Measurements from ENCODE around the gene IGFBP2. TPM values are rescaled to one million over a fixed set of nuclear protein-coding genes. Genes with fewer than 3 reads are reported as not detected.

IGFBP2 gene
- total RNA-seq, 4 donors from 2014 or later: 126 to 243 (median 153) TPM

DNA sequence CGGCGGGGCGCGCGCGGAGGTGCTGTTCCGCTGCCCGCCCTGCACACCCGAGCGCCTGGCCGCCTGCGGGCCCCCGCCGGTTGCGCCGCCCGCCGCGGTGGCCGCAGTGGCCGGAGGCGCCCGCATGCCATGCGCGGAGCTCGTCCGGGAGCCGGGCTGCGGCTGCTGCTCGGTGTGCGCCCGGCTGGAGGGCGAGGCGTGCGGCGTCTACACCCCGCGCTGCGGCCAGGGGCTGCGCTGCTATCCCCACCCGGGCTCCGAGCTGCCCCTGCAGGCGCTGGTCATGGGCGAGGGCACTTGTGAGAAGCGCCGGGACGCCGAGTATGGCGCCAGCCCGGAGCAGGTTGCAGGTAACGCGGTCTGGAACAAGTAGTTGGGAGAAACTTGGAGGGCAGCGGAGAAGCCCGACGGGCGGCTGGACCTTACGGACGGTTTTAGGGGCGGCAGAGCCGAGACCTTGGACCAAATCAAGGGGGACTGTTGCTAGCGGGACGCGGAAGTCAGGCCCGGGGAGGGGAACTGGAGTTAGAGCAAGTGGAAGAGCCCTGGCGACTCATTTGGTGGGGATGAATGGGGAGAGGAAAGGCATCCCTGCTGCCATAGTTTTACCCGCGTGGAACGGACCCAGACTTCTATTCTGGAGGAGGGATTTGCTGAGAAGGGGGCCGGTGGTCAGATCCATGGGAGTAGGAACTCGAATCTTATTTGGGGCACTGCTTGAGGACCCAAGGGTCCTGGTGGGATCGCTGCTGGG, 573 bp downstream of the IGFBP2 start:
- peak; percentile 45 for ATAC-seq (ENCODE audit: low FRiP score)
- TF ChIP-seq, protein P1, sequence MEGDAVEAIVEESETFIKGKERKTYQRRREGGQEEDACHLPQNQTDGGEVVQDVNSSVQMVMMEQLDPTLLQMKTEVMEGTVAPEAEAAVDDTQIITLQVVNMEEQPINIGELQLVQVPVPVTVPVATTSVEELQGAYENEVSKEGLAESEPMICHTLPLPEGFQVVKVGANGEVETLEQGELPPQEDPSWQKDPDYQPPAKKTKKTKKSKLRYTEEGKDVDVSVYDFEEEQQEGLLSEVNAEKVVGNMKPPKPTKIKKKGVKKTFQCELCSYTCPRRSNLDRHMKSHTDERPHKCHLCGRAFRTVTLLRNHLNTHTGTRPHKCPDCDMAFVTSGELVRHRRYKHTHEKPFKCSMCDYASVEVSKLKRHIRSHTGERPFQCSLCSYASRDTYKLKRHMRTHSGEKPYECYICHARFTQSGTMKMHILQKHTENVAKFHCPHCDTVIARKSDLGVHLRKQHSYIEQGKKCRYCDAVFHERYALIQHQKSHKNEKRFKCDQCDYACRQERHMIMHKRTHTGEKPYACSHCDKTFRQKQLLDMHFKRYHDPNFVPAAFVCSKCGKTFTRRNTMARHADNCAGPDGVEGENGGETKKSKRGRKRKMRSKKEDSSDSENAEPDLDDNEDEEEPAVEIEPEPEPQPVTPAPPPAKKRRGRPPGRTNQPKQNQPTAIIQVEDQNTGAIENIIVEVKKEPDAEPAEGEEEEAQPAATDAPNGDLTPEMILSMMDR (IDR thresholded peaks at IDR 0.05): no peak

DNA sequence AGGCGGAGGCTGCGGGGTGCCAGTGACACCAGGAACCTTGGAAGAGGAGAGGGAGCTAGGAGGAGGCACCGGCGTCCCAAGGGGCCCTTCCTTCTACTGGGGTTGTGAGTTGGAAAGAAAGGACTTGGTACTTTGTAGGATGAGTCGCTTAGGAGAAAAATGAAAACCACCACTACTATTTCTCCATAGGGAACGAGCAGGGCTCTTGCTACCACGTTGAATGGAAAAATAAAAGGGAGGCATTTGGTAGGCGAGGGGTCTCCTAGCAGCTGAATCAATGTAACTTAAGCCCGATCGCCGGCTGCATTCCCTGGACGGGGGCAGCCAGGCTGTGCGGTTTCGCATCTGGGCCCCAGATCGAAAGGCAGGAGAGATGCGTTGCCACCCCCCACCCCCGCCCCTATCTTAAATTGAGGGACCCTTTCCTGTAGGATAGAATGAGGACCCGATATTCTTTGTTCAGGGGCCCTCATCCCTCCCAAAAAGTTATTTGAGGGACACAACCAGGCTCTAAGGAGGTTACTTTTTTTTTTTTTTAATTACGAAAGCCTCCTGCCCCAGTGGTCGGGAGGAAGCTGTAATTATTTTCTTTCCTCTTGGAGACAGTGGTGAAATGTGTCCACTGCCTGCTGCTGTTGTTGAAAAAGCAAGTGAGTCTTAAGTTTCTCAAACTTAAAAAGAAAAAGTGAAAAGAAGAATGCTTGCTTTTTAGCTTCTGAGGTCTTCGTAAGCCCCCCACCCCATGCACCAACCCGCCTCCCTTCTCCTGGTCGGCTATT, 1.3 kb downstream of the IGFBP2 start:
- DNase-seq (ENCODE audit: low spot score) (no peak), ATAC-seq (ENCODE audit: low FRiP score) (no peak)
- TF ChIP-seq, protein P1 (IDR thresholded peaks at IDR 0.05): no peak

More for the DNA sequence above, 573 bp downstream of the IGFBP2 start:
- DNase-seq (ENCODE audit: low spot score): no peak

DNA sequence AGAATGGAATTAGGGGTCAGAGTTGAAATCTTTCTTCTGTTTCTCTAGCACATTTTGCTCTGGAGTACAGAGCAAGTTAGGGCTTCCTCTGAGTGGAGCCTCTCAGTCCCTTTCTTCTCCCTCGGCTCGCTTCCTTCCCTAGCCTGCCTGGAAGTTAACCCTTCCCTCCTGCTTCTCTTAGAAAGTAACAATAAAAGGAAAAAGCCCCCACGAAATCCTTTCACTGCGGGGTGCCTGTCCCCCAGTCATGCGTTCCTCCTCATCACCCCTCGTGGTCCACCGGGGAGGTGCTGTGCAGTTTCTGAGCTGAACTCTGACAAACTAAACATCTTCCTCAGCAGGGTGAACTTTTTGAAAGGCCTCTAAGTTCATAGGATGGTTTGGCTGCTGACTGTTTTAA, 2.0 kb downstream of the IGFBP2 start:
- TF ChIP-seq, protein P1 (IDR thresholded peaks at IDR 0.05): no peak
- ATAC-seq (ENCODE audit: low FRiP score) (no peak), DNase-seq (ENCODE audit: low spot score) (no peak)

DNA sequence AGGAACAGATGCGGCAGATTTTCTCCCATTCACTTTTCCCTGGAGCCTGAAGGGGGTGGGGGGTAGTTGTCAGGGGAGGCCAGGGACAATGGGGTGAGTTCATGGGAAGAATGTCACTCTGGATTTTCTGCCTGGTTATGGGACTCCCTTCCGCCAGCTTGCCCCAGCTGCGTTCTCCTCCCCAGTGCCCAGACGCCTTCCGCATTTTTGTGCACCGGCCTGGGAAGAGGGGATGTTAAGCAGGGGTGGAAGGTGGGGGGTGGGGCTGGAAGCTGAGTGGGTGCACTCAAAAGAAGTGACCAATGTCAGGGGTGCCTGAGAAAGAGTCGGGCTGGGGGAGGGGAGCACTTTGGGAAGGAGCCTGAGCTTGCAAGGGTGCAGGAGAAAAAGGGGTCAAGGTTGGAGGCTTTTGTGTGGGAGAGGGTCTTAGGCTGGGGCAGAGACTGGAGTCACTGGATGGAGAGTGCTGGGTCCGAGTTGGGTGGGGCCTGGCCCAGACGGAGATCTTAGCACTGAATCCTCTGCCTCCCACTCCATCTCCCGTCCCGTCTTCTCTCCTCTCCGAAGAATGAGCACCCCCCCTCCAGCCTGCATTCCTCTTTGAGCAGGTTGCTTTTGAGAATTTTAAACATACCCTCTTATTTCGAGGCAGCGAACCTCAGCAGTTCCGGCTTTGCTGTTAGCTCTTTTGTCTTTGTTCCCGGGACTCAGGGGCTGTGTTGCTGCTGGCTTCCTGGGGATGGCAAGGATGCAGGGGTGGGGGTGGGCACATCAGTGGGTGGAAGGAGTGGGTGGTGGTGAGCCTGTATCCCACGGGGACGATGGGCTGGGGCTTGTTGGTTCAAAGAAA, 2.7 kb downstream of the IGFBP2 start:
- TF ChIP-seq, protein P1 (IDR thresholded peaks at IDR 0.05): no peak
- ATAC-seq (ENCODE audit: low FRiP score) (no peak), DNase-seq (ENCODE audit: low spot score) (no peak)

DNA sequence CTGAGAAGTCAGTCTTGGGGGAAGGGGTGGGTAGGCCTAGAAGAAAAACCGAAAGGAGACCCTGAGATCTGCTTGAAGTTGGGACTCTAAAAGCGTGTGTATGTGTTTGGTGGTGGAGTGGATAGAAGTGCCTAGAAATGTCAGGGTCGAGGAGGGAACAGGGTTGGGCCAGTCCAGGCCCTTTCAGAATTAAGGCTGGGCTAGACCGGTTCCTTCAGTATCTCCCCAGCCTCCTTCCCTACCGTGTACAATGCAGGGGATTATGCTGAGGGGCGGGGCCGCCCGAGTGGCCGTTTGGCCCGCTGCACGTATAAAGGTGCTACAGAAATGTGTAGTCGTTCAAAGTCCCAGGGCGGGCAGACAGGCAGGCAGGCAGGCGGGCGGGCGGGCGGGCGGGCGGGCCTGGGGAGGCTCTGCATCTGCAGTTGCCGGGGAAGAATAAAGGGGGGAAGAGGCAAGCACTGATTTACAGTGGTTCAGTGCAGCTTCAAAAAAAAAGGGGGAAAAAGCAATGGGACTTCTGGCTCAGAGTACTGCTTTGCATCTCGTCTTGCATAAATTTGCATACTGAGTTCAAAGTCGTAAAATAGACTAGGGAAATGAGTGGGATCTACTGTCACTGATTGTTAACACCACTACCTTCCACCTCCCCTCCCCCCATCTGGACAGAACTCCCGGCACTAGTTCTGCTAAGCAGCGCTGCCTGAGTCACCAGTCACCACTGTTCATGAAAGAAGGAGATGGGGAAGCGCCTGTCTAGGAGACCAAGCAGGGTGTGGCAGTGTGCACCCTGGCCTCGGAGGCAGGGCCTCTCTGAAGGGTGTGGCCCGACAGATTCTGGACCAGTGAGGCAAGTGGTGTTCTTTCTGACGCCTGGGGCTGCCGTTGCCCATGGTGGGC, 3.6 kb downstream of the IGFBP2 start:
- TF ChIP-seq, protein P1 (IDR thresholded peaks at IDR 0.05): no peak
- ATAC-seq (ENCODE audit: low FRiP score) (no peak), DNase-seq (ENCODE audit: low spot score) (no peak)

DNA sequence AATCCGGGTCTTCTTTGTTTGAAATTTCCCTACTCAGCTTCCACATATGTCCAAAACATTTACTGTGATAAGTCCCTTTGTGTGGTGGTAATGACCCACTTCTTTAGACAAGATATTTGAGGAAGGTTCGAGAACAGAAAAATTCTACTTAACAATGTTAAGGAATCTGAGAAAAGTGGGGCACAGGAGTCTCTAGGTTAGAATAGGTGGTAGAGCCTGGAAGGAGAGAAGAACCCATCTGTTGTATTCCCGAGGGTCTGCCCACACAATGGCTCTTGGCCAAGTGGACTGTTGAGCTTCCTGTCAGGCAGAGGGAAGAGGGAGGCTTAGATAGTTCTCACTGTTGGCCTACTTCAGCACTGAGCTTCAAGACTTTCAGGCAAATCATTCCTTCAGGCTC, 4.3 kb downstream of the IGFBP2 start:
- ATAC-seq (ENCODE audit: low FRiP score): no peak
- TF ChIP-seq, protein P1 (IDR thresholded peaks at IDR 0.05): no peak
- DNase-seq (ENCODE audit: low spot score): no peak
